GM12864 (cell line): ENCODE results near the gene VASN.

Experiments used
- DNase-seq: peaks from one replicate; pipeline ENCODE4 v3.0.0-alpha.2; 2011; ENCODE audit warnings: low read depth
- H3K4me3 ChIP-seq: 2 replicates; pipeline ENCODE4 v1.5.1; 2011; ENCODE audit warnings: mild to moderate bottlenecking, low read depth, low read length, control low read depth
- CTCF ChIP-seq: IDR thresholded peaks from 2 replicates; pipeline ENCODE4 v1.5.1; 2011; ENCODE audit warnings: low read depth, mild to moderate bottlenecking, moderate library complexity, low read length, control low read depth, inconsistent platforms; ENCODE audit errors: missing control alignments

Gene VASN

DNA sequence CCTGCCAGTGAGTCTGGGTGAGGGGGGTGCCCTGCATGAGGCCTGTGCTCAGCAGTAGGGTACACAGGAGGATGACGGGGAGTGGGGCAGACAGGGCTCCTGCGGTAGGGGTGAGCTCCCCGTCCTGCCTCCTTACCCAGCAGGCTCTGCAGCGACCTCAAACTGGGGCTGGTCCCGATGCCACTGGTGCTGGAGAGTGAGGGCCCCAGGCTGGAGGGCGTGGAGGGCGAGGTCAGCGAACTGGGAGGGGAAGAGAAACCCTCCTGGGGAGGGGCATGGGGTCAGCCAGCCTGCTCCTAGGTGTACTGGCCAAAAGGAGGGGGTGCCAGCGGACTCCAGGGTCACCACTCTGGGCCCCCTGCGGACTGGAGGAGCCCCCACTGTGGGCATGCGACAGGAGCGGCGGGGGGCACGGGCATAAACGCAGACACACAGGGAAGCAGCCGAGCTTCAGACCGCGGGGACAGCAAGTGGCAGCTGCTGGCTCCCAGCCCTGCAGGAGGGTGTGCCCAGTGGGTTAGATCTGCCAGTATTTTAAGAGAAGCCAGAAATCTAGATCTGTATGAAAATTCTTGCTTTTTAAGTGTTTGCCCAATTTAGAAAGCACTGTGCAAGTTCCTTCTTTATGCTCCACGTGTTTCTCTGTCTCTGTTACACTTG lies 9.0 kb upstream of the VASN start:
- no peak for TF ChIP-seq CTCF
- no peak for DNase-seq
- H3K4me3 ChIP-seq: no peak overlapping the region

DNA sequence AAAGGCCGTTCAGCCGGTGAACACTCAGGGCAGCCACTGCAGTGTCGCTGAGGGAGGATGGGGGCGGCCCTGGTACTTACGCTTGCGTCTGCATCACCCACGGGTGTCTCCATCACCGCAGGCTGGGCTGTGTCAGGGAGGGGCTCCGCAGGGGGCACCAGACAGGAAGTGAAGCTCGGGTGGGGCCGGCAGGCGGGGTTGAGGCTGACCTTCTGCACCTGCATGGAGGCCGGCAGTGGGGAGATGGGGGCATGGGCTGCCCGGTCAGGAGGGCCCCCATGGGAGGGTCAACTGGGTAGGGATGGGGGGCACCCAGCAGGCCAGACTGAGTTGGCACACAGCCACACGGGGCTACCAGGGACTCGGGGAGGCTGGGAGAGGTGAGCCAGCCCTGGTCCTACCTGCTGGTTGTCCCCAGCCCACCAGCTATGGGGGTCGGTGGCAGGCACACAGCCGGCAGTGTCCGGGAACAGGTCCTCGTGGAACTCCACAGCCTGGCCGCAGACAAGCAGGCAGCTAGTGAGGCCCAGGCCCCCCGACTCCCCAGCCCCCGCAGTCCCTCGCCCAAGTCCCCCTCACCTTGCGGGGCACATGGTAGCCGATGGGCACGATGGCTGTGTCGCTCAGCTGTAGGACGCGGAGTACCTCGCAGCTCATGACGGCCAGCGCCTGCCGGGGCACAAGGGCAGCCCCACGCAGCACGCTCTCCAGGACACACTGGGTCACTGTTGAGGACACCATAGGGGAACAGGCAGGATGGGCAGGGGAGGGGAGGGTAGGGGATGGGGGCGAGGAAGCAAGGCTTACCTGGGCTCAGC lies 7.2 kb upstream of the VASN start:
- TF ChIP-seq CTCF: no peak
- no peak for DNase-seq
- H3K4me3 ChIP-seq: no peak overlapping the region

GRCh38 chr16:4365014-4365406 lies 6.6 kb upstream of the VASN start:
- H3K4me3 ChIP-seq: no peak overlapping the region
- no peak for TF ChIP-seq CTCF
- DNase-seq: peak; percentile 24

- no peak for DNase-seq
- no peak overlapping the region for H3K4me3 ChIP-seq
- TF ChIP-seq CTCF: no peak
Measured at GRCh38 chr16:4365615-4366014, 6.0 kb upstream of the VASN start.

GRCh38 chr16:4366016-4366415 lies 5.6 kb upstream of the VASN start:
- TF ChIP-seq CTCF: no peak
- H3K4me3 ChIP-seq: no peak overlapping the region
- DNase-seq: no peak

DNA sequence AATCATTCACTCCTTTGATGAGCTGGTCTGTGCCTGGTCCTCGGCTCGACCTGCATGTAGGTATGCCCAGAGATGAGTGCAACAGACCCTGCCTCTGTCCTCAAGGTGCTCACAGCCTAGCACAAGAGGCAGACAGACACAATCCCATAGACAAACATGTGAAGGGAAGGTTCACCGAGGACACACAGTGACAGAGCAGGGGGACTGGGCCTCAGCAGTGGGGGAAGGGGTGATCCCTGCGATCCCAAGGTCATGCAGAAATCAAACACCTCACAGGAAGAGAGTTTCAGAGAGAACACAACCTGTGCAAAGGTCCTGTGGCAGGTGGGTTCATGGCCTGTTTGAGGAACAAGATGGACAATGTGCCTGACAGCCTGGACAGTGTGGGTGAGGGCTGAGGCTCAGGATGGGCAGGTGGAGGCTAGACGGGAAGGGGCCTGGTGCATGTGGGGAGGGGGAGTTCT lies 4.2 kb upstream of the VASN start:
- no peak for TF ChIP-seq CTCF

More for the DNA sequence above, 4.2 kb upstream of the VASN start:
- DNase-seq: no peak
- no peak overlapping the region for H3K4me3 ChIP-seq
